GM18526 (cell line): ENCODE data around the gene ASCC1.
A peak's percentile ranks its signal among the peaks of the same experiment; 100 is the strongest.

Experiments used
- POLR2A ChIP-seq: IDR thresholded peaks from 3 replicates; pipeline ENCODE4 v1.6.1; 2011; ENCODE audit not compliant: insufficient read length; ENCODE audit errors: extremely low read depth

ASCC1 gene

GRCh38 chr10:72254813-72255568, 38.9 kb upstream of the ASCC1 start:
- peak; percentile 41 for TF ChIP-seq POLR2A

- TF ChIP-seq POLR2A: no peak
Measured at GRCh38 chr10:72253578-72253977, 37.5 kb upstream of the ASCC1 start.

- no peak for TF ChIP-seq POLR2A
Measured at GRCh38 chr10:72252972-72253371, 36.9 kb upstream of the ASCC1 start.

GRCh38 chr10:72251635-72252034, 35.6 kb upstream of the ASCC1 start:
- TF ChIP-seq POLR2A: no peak

- TF ChIP-seq POLR2A: no peak
Measured at GRCh38 chr10:72250666-72251065, 34.6 kb upstream of the ASCC1 start.

- peak; percentile 79 for TF ChIP-seq POLR2A
Measured at GRCh38 chr10:72248468-72249151, 32.5 kb upstream of the ASCC1 start.

GRCh38 chr10:72245949-72246525, 30.0 kb upstream of the ASCC1 start:
- no peak for TF ChIP-seq POLR2A

GRCh38 chr10:72244573-72245038, 28.5 kb upstream of the ASCC1 start:
- no peak for TF ChIP-seq POLR2A

GRCh38 chr10:72243822-72244437, 27.9 kb upstream of the ASCC1 start:
- no peak for TF ChIP-seq POLR2A

- no peak for TF ChIP-seq POLR2A
Measured at GRCh38 chr10:72242675-72243074, 26.6 kb upstream of the ASCC1 start.

- no peak for TF ChIP-seq POLR2A
Measured at GRCh38 chr10:72241691-72242252, 25.7 kb upstream of the ASCC1 start.

- TF ChIP-seq POLR2A: no peak
Measured at GRCh38 chr10:72240371-72240770, 24.3 kb upstream of the ASCC1 start.

- no peak for TF ChIP-seq POLR2A
Measured at GRCh38 chr10:72239409-72239808, 23.3 kb upstream of the ASCC1 start.

- TF ChIP-seq POLR2A: no peak
Measured at GRCh38 chr10:72238392-72239175, 22.5 kb upstream of the ASCC1 start.
